PC-3 (cell line): ENCODE results near the gene OR2AK2. TPM values are rescaled to one million over a fixed set of nuclear protein-coding genes. Genes with fewer than 3 reads are reported as not detected.

Source experiments
- ATAC-seq: fragments of 200-7000 bp; cut with Tn5 transposase; 2 replicates; pipeline ENCODE4 v1.9.1; 2020; ENCODE audit warnings: mild to moderate bottlenecking, moderate library complexity
- BruUV-seq: library from RNA; stranded (reverse); fragments of 400-500 nt; replicated peaks from 2 replicates; lab custom pipeline; 2021; lab: Mats Ljungman, UMichigan
- CTCF ChIA-PET: fragments of 300-600 bp; sonication (Branson Sonifier 250); formaldehyde crosslinking; loops from one replicate; lab custom pipeline; 2022; ENCODE audit warnings: antibody characterized with exemption; lab: Charles Lee
- POLR2A ChIA-PET: fragments of 300-600 bp; sonication (Branson Sonifier 250); formaldehyde crosslinking; loops from one replicate; lab custom pipeline; 2022; ENCODE audit warnings: antibody characterized with exemption; ENCODE audit not compliant: unreplicated experiment; lab: Charles Lee
- DNase-seq: peaks from one replicate; pipeline ENCODE4 v3.0.0-alpha.2; 2015
- H2AFZ ChIP-seq: fragments of 300-600 bp; sonication (generic); 2 replicates; pipeline ENCODE4 v1.6.0; 2016; ENCODE audit warnings: antibody characterized with exemption, low read length
- H3F3A ChIP-seq: fragments of 300-600 bp; sonication (generic); one replicate; pipeline ENCODE4 v1.6.0; 2017; ENCODE audit warnings: antibody characterized with exemption, low read length, control low read depth, mild to moderate bottlenecking; ENCODE audit not compliant: unreplicated experiment
- H3K27ac ChIP-seq: fragments of 300-600 bp; sonication (generic); 2 replicates; pipeline ENCODE4 v1.5.1; 2016; ENCODE audit warnings: mild to moderate bottlenecking, low read length
- H3K27me3 ChIP-seq: fragments of 300-600 bp; sonication (generic); 2 replicates; pipeline ENCODE4 v1.6.1; 2016; ENCODE audit warnings: low read length, mixed read lengths
- H3K36me3 ChIP-seq: fragments of 300-600 bp; sonication (generic); 2 replicates; pipeline ENCODE4 v1.6.1; 2016; ENCODE audit warnings: low read depth, mixed run types, low read length, mixed read lengths
- H3K4me1 ChIP-seq: fragments of 300-600 bp; sonication (generic); 2 replicates; pipeline ENCODE4 v1.5.1; 2016; ENCODE audit warnings: low read length; ENCODE audit not compliant: insufficient read depth
- H3K4me2 ChIP-seq: fragments of 300-600 bp; sonication (generic); 2 replicates; pipeline ENCODE4 v1.6.0; 2016; ENCODE audit warnings: low read length
- H3K4me3 ChIP-seq: fragments of 300-600 bp; sonication (generic); 2 replicates; pipeline ENCODE4 v1.5.1; 2016; ENCODE audit warnings: mild to moderate bottlenecking, low read length, mixed read lengths
- H3K79me2 ChIP-seq: fragments of 300-600 bp; sonication (generic); 2 replicates; pipeline ENCODE4 v1.6.1; 2017; ENCODE audit warnings: low read length, mixed read lengths
- H3K9ac ChIP-seq: fragments of 300-600 bp; sonication (generic); 2 replicates; pipeline ENCODE4 v1.6.0; 2016; ENCODE audit warnings: mild to moderate bottlenecking, low read length
- H3K9me2 ChIP-seq: fragments of 300-600 bp; sonication (generic); replicated peaks from 2 replicates; pipeline ENCODE4 v1.6.1; 2016; ENCODE audit warnings: mixed run types, low read length, mixed read lengths
- H3K9me3 ChIP-seq: fragments of 300-600 bp; sonication (generic); 2 replicates; pipeline ENCODE4 v1.6.1; 2016; ENCODE audit warnings: low read length, mixed read lengths
- H4K20me1 ChIP-seq: fragments of 300-600 bp; sonication (generic); 2 replicates; pipeline ENCODE4 v1.6.1; 2016; ENCODE audit warnings: low read length, mixed read lengths
- CTCF ChIP-seq: fragments of 300-600 bp; sonication (generic); conservative IDR thresholded peaks from 2 replicates; pipeline ENCODE4 v1.5.1; 2017; ENCODE audit warnings: antibody characterized with exemption, low read depth, mild to moderate bottlenecking, low read length
- EZH2 ChIP-seq: fragments of 300-600 bp; sonication (generic); IDR thresholded peaks from one replicate; pipeline ENCODE4 v1.6.1; 2017; ENCODE audit warnings: antibody characterized with exemption, mild to moderate bottlenecking, low read length; ENCODE audit not compliant: unreplicated experiment
- EZH2phosphoT487 ChIP-seq: fragments of 300-600 bp; sonication (generic); IDR thresholded peaks from 2 replicates; pipeline ENCODE4 v1.6.1; 2018; ENCODE audit warnings: mild to moderate bottlenecking, antibody characterized with exemption, low read length, borderline replicate concordance
- intact Hi-C: fragments of 100-400 bp; cut with micrococcal nuclease; formaldehyde crosslinking; loops from 2 replicates; pipeline ENCODE4 v1.9.0; 2023
- total RNA-seq: library from RNA; depleted of rRNA; stranded (reverse); fragments of >200 nt; gene quantifications from 2 replicates; pipeline ENCODE4 v1.2.3, GENCODE V29; 2014

Gene OR2AK2
- total RNA-seq, 1 experiment from 2014 or later, result 0.11 TPM

- Histone ChIP-seq H3K4me3 (no peak overlapping the region), H3K9ac (no peak overlapping the region), H4K20me1 (no peaks in the 10 kb centered on the region), H3K4me1 (peaks cover 12% of the 10 kb centered on the region; the same call in 1 of the 2 replicates), H3K9me2 (no peaks in the 10 kb centered on the region), H3K27me3 (no peaks in the 10 kb centered on the region), H3K36me3 (no peaks in the 10 kb centered on the region), H2AFZ (no peak overlapping the region), H3K9me3 (no peaks in the 10 kb centered on the region), H3K27ac (no peak overlapping the region), H3F3A (no peaks in the 10 kb centered on the region), H3K4me2 (no peak overlapping the region), H3K79me2 (no peaks in the 10 kb centered on the region)
- ATAC-seq, result no peak
- POLR2A ChIA-PET, result no interaction called here
- TF ChIP-seq EZH2, result no peak
- no peak for TF ChIP-seq CTCF
- TF ChIP-seq EZH2phosphoT487, result no peak
- DNase-seq, result no peak
- no TSS peak for BruUV-seq
- CTCF ChIA-PET, result no interaction called here
- intact Hi-C loops, result no loop called here
These were observed 33.8 kb downstream of the OR2AK2 start for GRCh38 chr1:247998811-247999210.

GRCh38 chr1:248000169-248000568 lies 35.1 kb downstream of the OR2AK2 start:
- no peaks in the 10 kb centered on the region for H3K27me3 ChIP-seq
- no peaks in the 10 kb centered on the region for H3K36me3 ChIP-seq
- H3K27ac ChIP-seq, result no peak overlapping the region
- POLR2A ChIA-PET, result no interaction called here
- H3K79me2 ChIP-seq, result no peaks in the 10 kb centered on the region
- peaks cover 12% of the 10 kb centered on the region; the same call in 1 of the 2 replicates for H3K4me1 ChIP-seq
- no peak overlapping the region for H2AFZ ChIP-seq
- H3K9ac ChIP-seq, result no peak overlapping the region
- DNase-seq (peak; percentile 67), ATAC-seq (peak; percentile 71)
- no peaks in the 10 kb centered on the region for H4K20me1 ChIP-seq
- CTCF ChIA-PET, result no interaction called here
- no peak overlapping the region for H3K4me3 ChIP-seq
- TF ChIP-seq EZH2 (no peak), EZH2phosphoT487 (no peak), CTCF (no peak)
- no TSS peak for BruUV-seq
- intact Hi-C loops, result no loop called here
- H3F3A ChIP-seq, result no peaks in the 10 kb centered on the region
- no peaks in the 10 kb centered on the region for H3K9me2 ChIP-seq
- peak overlapping the region; percentile 8; the same call in 1 of the 2 replicates for H3K4me2 ChIP-seq
- H3K9me3 ChIP-seq, result no peaks in the 10 kb centered on the region

- TF ChIP-seq EZH2, result no peak
- TF ChIP-seq CTCF, result no peak
- TF ChIP-seq EZH2phosphoT487, result no peak
- intact Hi-C loops, result no loop called here
- H2AFZ ChIP-seq, result no peak overlapping the region
- H3K4me3 ChIP-seq, result no peak overlapping the region
- ChIA-PET POLR2A (interaction anchor here (0.6 kb wide), 1 partner anchor 176 kb away, joined by 4 read pairs; no protein-coding TSS in a partner anchor), CTCF (no interaction called here)
- no peaks in the 10 kb centered on the region for H3K79me2 ChIP-seq
- H4K20me1 ChIP-seq, result no peaks in the 10 kb centered on the region
- no peak overlapping the region for H3K27ac ChIP-seq
- H3F3A ChIP-seq, result no peaks in the 10 kb centered on the region
- H3K4me1 ChIP-seq, result no peaks in the 10 kb centered on the region
- BruUV-seq, result no TSS peak
- H3K36me3 ChIP-seq, result no peaks in the 10 kb centered on the region
- H3K9me3 ChIP-seq, result peaks cover 13% of the 10 kb centered on the region
- DNase-seq (no peak), ATAC-seq (no peak)
- no peak overlapping the region for H3K9ac ChIP-seq
- H3K4me2 ChIP-seq, result no peak overlapping the region
- no peaks in the 10 kb centered on the region for H3K27me3 ChIP-seq
- H3K9me2 ChIP-seq, result no peaks in the 10 kb centered on the region
These were observed 42.7 kb downstream of the OR2AK2 start for GRCh38 chr1:248007778-248008177.
